Measurements from ENCODE around the gene ANXA3. TPM values are rescaled to one million over a fixed set of nuclear protein-coding genes. Genes with fewer than 3 reads are reported as not detected.

Gene ANXA3
- total and polyA plus RNA-seq, 10 donors: 7.0 to 119 (median 41.1) TPM

GRCh38 chr4:78578674-78579425 lies 27.3 kb downstream of the ANXA3 start:
- Histone ChIP-seq H3K36me3 (peaks cover 0 to 88% (median 0%) of the 10 kb centered on the region in 6 donors), H3K27me3 (replicated peaks in 1 of 7) (no peaks in the 10 kb centered on the region), H3K9me3 (no peaks in the 10 kb centered on the region), H3K4me3 (no peak overlapping the region), H3K27ac (no peak overlapping the region), H3K4me1 (no peaks in the 10 kb centered on the region)
- TF ChIP-seq POLR2AphosphoS5 (IDR thresholded peaks at IDR 0.05) (no peak), POLR2A (IDR thresholded peaks at IDR 0.05) (no peak), CTCF (IDR thresholded peaks at IDR 0.05 in 8 of 11, conservative IDR thresholded peaks at IDR 0.05 in 3 of 11) (no peak)
- WGBS, 5 donors: 91 to 97% (median 92%) methylated on average over 3 of the region's 3 CpGs
- intact Hi-C loops (cut with DNase I; ENCODE audit: low total_unique reads): no loop called here
- DNase-seq: no peak

GRCh38 chr4:78581618-78582017 lies 30.0 kb downstream of the ANXA3 start:
- TF ChIP-seq POLR2A (IDR thresholded peaks at IDR 0.05) (no peak), POLR2AphosphoS5 (IDR thresholded peaks at IDR 0.05) (no peak), CTCF (IDR thresholded peaks at IDR 0.05 in 8 of 11, conservative IDR thresholded peaks at IDR 0.05 in 3 of 11) (no peak)
- Histone ChIP-seq H3K36me3 (peaks cover 0 to 93% (median 0%) of the 10 kb centered on the region in 6 donors), H3K4me3 (no peak overlapping the region), H3K27ac (no peak overlapping the region), H3K4me1 (no peaks in the 10 kb centered on the region), H3K27me3 (replicated peaks in 1 of 7) (no peaks in the 10 kb centered on the region), H3K9me3 (no peaks in the 10 kb centered on the region)
- no peak for DNase-seq
- intact Hi-C loops (cut with DNase I; ENCODE audit: low total_unique reads): no loop called here
- WGBS, 5 donors: 57 to 79% (median 63%) methylated on average over 3 of the region's 3 CpGs

- H3K36me3 ChIP-seq: peaks cover 0 to 100% (median 0%) of the 10 kb centered on the region in 6 donors
- H3K4me1 ChIP-seq: no peaks in the 10 kb centered on the region
- 77 to 92% (median 85%) methylated on average over 4 of the region's 4 CpGs for WGBS, 5 donors
- H3K27me3 ChIP-seq (replicated peaks in 1 of 7): no peaks in the 10 kb centered on the region
- no peak overlapping the region for H3K27ac ChIP-seq
- DNase-seq: no peak
- no peaks in the 10 kb centered on the region for H3K9me3 ChIP-seq
- intact Hi-C loops (cut with DNase I; ENCODE audit: low total_unique reads): no loop called here
- H3K4me3 ChIP-seq: no peak overlapping the region
- TF ChIP-seq POLR2AphosphoS5 (IDR thresholded peaks at IDR 0.05) (no peak), POLR2A (IDR thresholded peaks at IDR 0.05) (no peak), CTCF (IDR thresholded peaks at IDR 0.05 in 8 of 11, conservative IDR thresholded peaks at IDR 0.05 in 3 of 11) (no peak)
Measured at GRCh38 chr4:78584863-78585547, 33.4 kb downstream of the ANXA3 start.

GRCh38 chr4:78585633-78586032 lies 34.1 kb downstream of the ANXA3 start:
- TF ChIP-seq POLR2AphosphoS5 (IDR thresholded peaks at IDR 0.05) (no peak), CTCF (IDR thresholded peaks at IDR 0.05 in 8 of 11, conservative IDR thresholded peaks at IDR 0.05 in 3 of 11) (no peak), POLR2A (IDR thresholded peaks at IDR 0.05) (no peak)
- Histone ChIP-seq H3K27me3 (replicated peaks in 1 of 7) (no peaks in the 10 kb centered on the region), H3K9me3 (no peaks in the 10 kb centered on the region), H3K4me1 (no peaks in the 10 kb centered on the region), H3K36me3 (peaks cover 0 to 100% (median 0%) of the 10 kb centered on the region in 6 donors), H3K27ac (no peak overlapping the region), H3K4me3 (no peak overlapping the region)
- no peak for DNase-seq
- intact Hi-C loops (cut with DNase I; ENCODE audit: low total_unique reads): no loop called here
- WGBS, 5 donors: 0 to 72% (median 49%) methylated on average over 1 of the region's 1 CpG
